H1 (cell line): ENCODE data around the gene MYH7. TPM values are rescaled to one million over a fixed set of nuclear protein-coding genes. Genes with fewer than 3 reads are reported as not detected.

Source experiments
- CTCF ChIA-PET: fragments of 300-600 bp; sonication (Branson Sonifier 250); formaldehyde crosslinking; loops from one replicate; lab custom pipeline; 2021; ENCODE audit not compliant: partially characterized antibody; lab: Charles Lee
- POLR2A ChIA-PET: fragments of 300-600 bp; sonication (Branson Sonifier 250); formaldehyde crosslinking; loops from one replicate; lab custom pipeline; 2021; ENCODE audit warnings: inconsistent platforms; ENCODE audit not compliant: partially characterized antibody; lab: Charles Lee
- DNase-seq, 2 experiments: peaks; one replicate each; pipeline versions ENCODE4 v3.0.0 to v3.0.0-alpha.2; 2010 to 2022; ENCODE audit warnings: low spot score in 2 of 2, low read depth in 1 of 2, mixed read lengths in 1 of 2
- FAIRE-seq: peaks from 2 replicates; lab custom pipeline; 2011; peaks lifted over from hg19 to GRCh38; lab: Jason Lieb, UNC
- H2AFZ ChIP-seq: 2 replicates; pipeline ENCODE4 v1.8.1; 2012; ENCODE audit warnings: low read length, inconsistent platforms
- H2AK5ac ChIP-seq: 2 replicates; pipeline ENCODE4 v1.6.1; 2013; ENCODE audit warnings: low read depth, low read length
- H2BK120ac ChIP-seq: replicated peaks from 2 replicates; pipeline ENCODE3; 2013; ENCODE audit warnings: low read depth, low read length, inconsistent platforms
- H2BK12ac ChIP-seq: 2 replicates; pipeline ENCODE4 v1.6.1; 2013; ENCODE audit warnings: low read depth, low read length
- H2BK15ac ChIP-seq: 2 replicates; pipeline ENCODE4 v1.6.1; 2013; ENCODE audit warnings: low read length
- H2BK20ac ChIP-seq: 2 replicates; pipeline ENCODE4 v1.6.1; 2013; ENCODE audit warnings: low read length
- H2BK5ac ChIP-seq: 2 replicates; pipeline ENCODE4 v1.6.1; 2013; ENCODE audit warnings: low read depth, low read length
- H3K14ac ChIP-seq: 2 replicates; pipeline ENCODE4 v1.6.1; 2013; ENCODE audit warnings: inconsistent platforms; ENCODE audit not compliant: insufficient read length
- H3K18ac ChIP-seq: 2 replicates; pipeline ENCODE4 v1.6.1; 2013; ENCODE audit warnings: low read length; ENCODE audit errors: extremely low read depth
- H3K23ac ChIP-seq: 2 replicates; pipeline ENCODE4 v1.6.1; 2013; ENCODE audit warnings: inconsistent platforms; ENCODE audit not compliant: insufficient read length
- H3K23me2 ChIP-seq: 2 replicates; pipeline ENCODE4 v1.6.1; 2013; ENCODE audit warnings: low read depth, low read length
- H3K27ac ChIP-seq: 2 replicates; pipeline ENCODE4 v1.6.1; 2011; ENCODE audit warnings: low read depth, low read length, inconsistent platforms
- H3K27me3 ChIP-seq, 4 experiments: replicated peaks in 1 of 4; 1 replicate in 1 of 4; 2 replicates in 3 of 4; pipeline versions ENCODE4 v1.6.1 to v1.8.1; 2011 to 2013; ENCODE audit warnings: low read length in 3 of 4, mild to moderate bottlenecking in 3 of 4, inconsistent platforms in 2 of 4, mixed read lengths in 2 of 4, moderate library complexity in 1 of 4; ENCODE audit not compliant: control insufficient read depth in 3 of 4, insufficient read depth in 3 of 4; ENCODE audit errors: extremely low read depth in 1 of 4
- H3K36me3 ChIP-seq, 4 experiments: 2 replicates each; pipeline versions ENCODE4 v1.6.1 to v1.8.1; 2011 to 2013; ENCODE audit warnings: mild to moderate bottlenecking in 4 of 4, low read length in 3 of 4, moderate library complexity in 2 of 4, control low read depth in 1 of 4, inconsistent platforms in 1 of 4; ENCODE audit not compliant: insufficient read depth in 4 of 4, control insufficient read depth in 2 of 4
- H3K4ac ChIP-seq: replicated peaks from 2 replicates; pipeline ENCODE3; 2013; ENCODE audit warnings: low read length, low read depth, mixed read lengths, inconsistent platforms; ENCODE audit not compliant: insufficient read length
- H3K4me1 ChIP-seq, 4 experiments: replicated peaks in 1 of 4; 1 replicate in 1 of 4; 2 replicates in 3 of 4; pipeline versions ENCODE4 v1.6.1 to v1.8.1; 2011 to 2013; ENCODE audit warnings: low read length in 3 of 4, inconsistent platforms in 2 of 4, mixed read lengths in 1 of 4; ENCODE audit not compliant: insufficient read depth in 4 of 4, control insufficient read depth in 3 of 4
- H3K4me2 ChIP-seq, 2 experiments: 2 replicates each; pipeline versions ENCODE4 v1.6.1 to v1.8.1; 2011 to 2013; ENCODE audit warnings: low read depth in 2 of 2, low read length in 2 of 2, control low read depth in 1 of 2, inconsistent platforms in 1 of 2, mild to moderate bottlenecking in 1 of 2; ENCODE audit not compliant: insufficient read depth in 1 of 2
- H3K4me3 ChIP-seq, 4 experiments: fragments of 200-600, 300-600 bp in 1 of 4; sonication (generic), shearing (Covaris generic), sonication (Bioruptor Twin) in 1 of 4; 2 replicates each; pipeline versions ENCODE4 v1.5.1 to v1.8.1; 2011 to 2016; ENCODE audit warnings: low read length in 4 of 4, low read depth in 3 of 4, control low read depth in 2 of 4, inconsistent platforms in 2 of 4, mild to moderate bottlenecking in 2 of 4, mixed read lengths in 1 of 4, moderate library complexity in 1 of 4; ENCODE audit not compliant: insufficient read depth in 2 of 4; ENCODE audit errors: extremely low read depth in 1 of 4
- H3K56ac ChIP-seq: replicated peaks from 2 replicates; pipeline ENCODE3; 2013; ENCODE audit warnings: low read depth, mild to moderate bottlenecking, mixed read lengths, low read length, inconsistent platforms; ENCODE audit not compliant: insufficient read length
- H3K79me1 ChIP-seq: 2 replicates; pipeline ENCODE4 v1.6.1; 2013; ENCODE audit warnings: low read depth, low read length, control low read depth
- H3K79me2 ChIP-seq, 2 experiments: 2 replicates each; pipeline versions ENCODE4 v1.6.1 to v1.8.1; 2012 to 2013; ENCODE audit warnings: low read length in 2 of 2, mild to moderate bottlenecking in 2 of 2, inconsistent platforms in 1 of 2; ENCODE audit not compliant: insufficient read depth in 2 of 2, control insufficient read depth in 1 of 2
- H3K9ac ChIP-seq, 4 experiments: replicated peaks in 1 of 4; 1 replicate in 1 of 4; 2 replicates in 3 of 4; pipeline versions ENCODE4 v1.6.1 to v1.8.1; 2011 to 2013; ENCODE audit warnings: low read depth in 3 of 4, low read length in 3 of 4, control low read depth in 2 of 4, mild to moderate bottlenecking in 2 of 4, moderate library complexity in 2 of 4, inconsistent platforms in 1 of 4; ENCODE audit errors: extremely low read depth in 1 of 4
- H3K9me3 ChIP-seq, 2 experiments: 2 replicates each; pipeline versions ENCODE4 v1.6.1 to v1.8.1; 2012 to 2013; ENCODE audit warnings: mild to moderate bottlenecking in 2 of 2, moderate library complexity in 2 of 2, control low read depth in 1 of 2, inconsistent platforms in 1 of 2, low read depth in 1 of 2, low read length in 1 of 2, mixed read lengths in 1 of 2; ENCODE audit not compliant: insufficient read depth in 2 of 2
- H4K20me1 ChIP-seq, 2 experiments: replicated peaks in 1 of 2; 2 replicates each; pipeline versions ENCODE3 to v1.8.1; 2011 to 2013; ENCODE audit warnings: inconsistent platforms in 2 of 2, low read length in 2 of 2, mild to moderate bottlenecking in 1 of 2; ENCODE audit not compliant: insufficient read depth in 2 of 2, control insufficient read depth in 1 of 2
- H4K5ac ChIP-seq: 2 replicates; pipeline ENCODE4 v1.6.1; 2013; ENCODE audit warnings: low read length, low read depth, mixed read lengths, inconsistent platforms; ENCODE audit not compliant: insufficient read length
- H4K8ac ChIP-seq: 2 replicates; pipeline ENCODE4 v1.8.0; 2013; ENCODE audit warnings: mild to moderate bottlenecking, moderate library complexity, low read length, inconsistent platforms; ENCODE audit not compliant: insufficient read depth; ENCODE audit errors: extremely low read depth
- H4K91ac ChIP-seq: replicated peaks from 2 replicates; pipeline ENCODE3; 2013; ENCODE audit warnings: low read length, mixed read lengths, inconsistent platforms; ENCODE audit not compliant: insufficient read length
- ASH2L ChIP-seq: fragments of 200-600, 300-600 bp; sonication (generic); IDR thresholded peaks from one replicate; pipeline ENCODE4 v1.7.1; 2017; ENCODE audit warnings: low read length
- BCL11A ChIP-seq, 2 experiments: IDR thresholded peaks; one replicate each; pipeline ENCODE4 v1.6.1; 2011; ENCODE audit warnings: low read depth in 2 of 2, low read length in 2 of 2, mild to moderate bottlenecking in 2 of 2
- BRCA1 ChIP-seq: IDR thresholded peaks from 2 replicates; pipeline ENCODE4 v1.6.1; 2012; ENCODE audit warnings: low read depth, low read length, improper control_type of control experiment
- CHD1 ChIP-seq: IDR thresholded peaks from 2 replicates; pipeline ENCODE4 v1.6.1; 2012; ENCODE audit warnings: low read depth, low read length, improper control_type of control experiment
- CHD2 ChIP-seq: IDR thresholded peaks from 2 replicates; pipeline ENCODE4 v1.6.1; 2012; ENCODE audit warnings: low read length, improper control_type of control experiment
- HDAC2 ChIP-seq, 2 experiments: fragments of 300-600 bp in 1 of 2; sonication (generic) in 1 of 2; IDR thresholded peaks; 2 replicates each; pipeline ENCODE4 v1.6.1; 2011 to 2012; ENCODE audit warnings: low read depth in 2 of 2, low read length in 2 of 2, mild to moderate bottlenecking in 2 of 2, moderate library complexity in 2 of 2, borderline replicate concordance in 1 of 2, inconsistent platforms in 1 of 2
- KDM4A ChIP-seq: IDR thresholded peaks from one replicate; pipeline ENCODE4 v1.7.1; 2012; ENCODE audit warnings: low read depth, mild to moderate bottlenecking, moderate library complexity, low read length, inconsistent platforms; ENCODE audit not compliant: severe bottlenecking
- RXRA ChIP-seq: IDR thresholded peaks from 2 replicates; pipeline ENCODE4 v1.6.1; 2011; ENCODE audit warnings: low read depth, mild to moderate bottlenecking, low read length, moderate library complexity; ENCODE audit not compliant: insufficient read depth
- SP1 ChIP-seq: IDR thresholded peaks from 2 replicates; pipeline ENCODE4 v1.6.1; 2011; ENCODE audit warnings: low read depth, low read length
- SUZ12 ChIP-seq: fragments of 200-600 bp; sonication (generic); IDR thresholded peaks from 2 replicates; pipeline ENCODE4 v1.6.1; 2012; ENCODE audit warnings: mild to moderate bottlenecking, inconsistent platforms, low read length, moderate library complexity, mixed read lengths
- WGBS, 2 experiments: shearing (Covaris generic) in 1 of 2; methylation state at CpG; one replicate each; pipeline versions ENCODE4 v1.1.6 to v1.1.7; 2013 to 2015; ENCODE audit warnings: low lambda C conversion rate in 2 of 2, mixed read lengths in 2 of 2, inconsistent platforms in 1 of 2, low coverage in 1 of 2, missing lambda C conversion rate in 1 of 2; ENCODE audit not compliant: insufficient replicate concordance in 2 of 2, insufficient coverage in 1 of 2, insufficient read length in 1 of 2; ENCODE audit errors: extremely low coverage in 1 of 2, missing lambda C conversion rate in 1 of 2; 5-methylcytosine and 5-hydroxymethylcytosine counted together
- polyA plus RNA-seq, 7 experiments: library from polyadenylated mRNA; depleted of rRNA in 3 of 7; stranded (reverse) in 5 of 7; unstranded in 2 of 7; fragments of >200 nt in 5 of 7; fragments of 200-250 nt in 2 of 7; gene quantifications; 1 replicate in 5 of 7; 2 replicates in 1 of 7; 4 replicates in 1 of 7; pipeline versions ENCODE4 v1.2.1 to v1.2.3, GENCODE V29; 2011 to 2013; ENCODE audit warnings: missing spikeins in 2 of 7, mixed read lengths in 2 of 7
- total RNA-seq: library from RNA; stranded (reverse); fragmentation: NEBNext Ultra II Directional; extraction: Animal tissue kit (Norgen Biotek cat#: 25700); gene quantifications from 2 replicates; pipeline ENCODE4 v1.2.1, GENCODE V29; 2021

Gene MYH7
- total and polyA plus RNA-seq, 2 of the 8 experiments (the other 6 are each of a cell fraction or from before 2014, with no cell fraction given), result not detected

- no peak overlapping the region for H3K4me3 ChIP-seq
- no peaks in the 10 kb centered on the region for H3K36me3 ChIP-seq
- POLR2A ChIA-PET, result no interaction called here
- CTCF ChIA-PET, result interaction anchor here (1.1 to 2.5 kb wide), 5 partner anchors 18 to 55 kb away, joined by 3 to 8 read pairs (median 4); no protein-coding TSS in a partner anchor
- H2BK15ac ChIP-seq, result no peak overlapping the region
- no peak overlapping the region for H3K27ac ChIP-seq
- no peak overlapping the region for H4K8ac ChIP-seq
- H3K23me2 ChIP-seq, result no peaks in the 10 kb centered on the region
- no peak overlapping the region for H2AFZ ChIP-seq
- no peak overlapping the region for H3K9ac ChIP-seq
- WGBS, 2 experiments, result 94% methylated on average over 16 of the region's 16 CpGs; no CpG with 5 or more reads in 1 of the 2 experiments
- no peak overlapping the region for H2BK5ac ChIP-seq
- H3K4ac ChIP-seq, result no peak overlapping the region
- no peaks in the 10 kb centered on the region for H3K79me1 ChIP-seq
- DNase-seq (no peak), FAIRE-seq (no peak)
- no peak overlapping the region for H2AK5ac ChIP-seq
- H4K5ac ChIP-seq, result no peak overlapping the region
- H4K20me1 ChIP-seq, result no peaks in the 10 kb centered on the region
- no peak overlapping the region for H2BK20ac ChIP-seq
- H3K56ac ChIP-seq, result no peak overlapping the region
- no peaks in the 10 kb centered on the region for H3K9me3 ChIP-seq
- no peak overlapping the region for H3K18ac ChIP-seq
- H2BK12ac ChIP-seq, result no peak overlapping the region
- H2BK120ac ChIP-seq, result no peak overlapping the region
- H3K4me2 ChIP-seq, result no peak overlapping the region
- no peak overlapping the region for H3K23ac ChIP-seq
- H3K14ac ChIP-seq, result no peak overlapping the region
- H3K79me2 ChIP-seq, result no peaks in the 10 kb centered on the region
- TF ChIP-seq SP1 (no peak), ASH2L (no peak), SUZ12 (no peak), HDAC2 (IDR thresholded peaks at IDR 0.05; ENCODE audit: borderline replicate concordance in 1 of 2, low read depth in 2 of 2, low read length in 2 of 2) (no peak), KDM4A (no peak), BCL11A (IDR thresholded peaks at IDR 0.05; ENCODE audit: low read depth in 2 of 2, low read length in 2 of 2) (no peak), RXRA (no peak), BRCA1 (no peak), CHD2 (no peak), CHD1 (no peak)
- H3K4me1 ChIP-seq, result no peaks in the 10 kb centered on the region; a peak in 1 of 7 replicates
- H3K27me3 ChIP-seq, result no peaks in the 10 kb centered on the region
- no peak overlapping the region for H4K91ac ChIP-seq
These were observed 21.8 kb downstream of the MYH7 start for GRCh38 chr14:23413681-23414080.
